Measurements from ENCODE around the gene HERC2. TPM values are rescaled to one million over a fixed set of nuclear protein-coding genes. Genes with fewer than 3 reads are reported as not detected.
"Not testable (repeated sequence)": the region's sequence is repeated elsewhere in the genome, so short reads cannot be mapped to it uniquely, and the experiment has no call there.

HERC2 gene
- total RNA-seq, 1 donor from 2014 or later = 39.0 TPM

DNA sequence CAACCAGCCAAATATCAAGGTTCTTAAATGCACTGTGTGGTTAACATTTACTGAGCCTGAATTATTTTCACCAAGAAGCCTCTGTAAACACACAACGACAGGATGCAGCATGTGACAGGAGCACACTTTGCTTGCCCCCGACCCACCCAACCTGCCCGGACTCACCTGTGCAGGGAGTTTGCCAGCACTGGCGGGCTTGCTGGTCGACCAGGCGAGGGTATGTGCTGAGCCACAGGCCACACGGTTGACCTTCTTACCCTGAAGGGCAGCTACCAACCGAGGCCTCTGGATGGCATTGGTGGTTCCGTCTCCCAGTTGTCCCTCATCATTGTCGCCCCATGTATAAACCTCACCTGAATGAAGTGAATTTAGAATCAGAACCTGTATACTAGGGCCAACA is 197.1 kb downstream of the HERC2 start:
- ATAC-seq = no peak
- intact Hi-C loops (cut with DNase I) = loop anchor here (5.0 kb wide), 2 partner anchors 38 to 62 kb away; no protein-coding TSS in a partner anchor

DNA sequence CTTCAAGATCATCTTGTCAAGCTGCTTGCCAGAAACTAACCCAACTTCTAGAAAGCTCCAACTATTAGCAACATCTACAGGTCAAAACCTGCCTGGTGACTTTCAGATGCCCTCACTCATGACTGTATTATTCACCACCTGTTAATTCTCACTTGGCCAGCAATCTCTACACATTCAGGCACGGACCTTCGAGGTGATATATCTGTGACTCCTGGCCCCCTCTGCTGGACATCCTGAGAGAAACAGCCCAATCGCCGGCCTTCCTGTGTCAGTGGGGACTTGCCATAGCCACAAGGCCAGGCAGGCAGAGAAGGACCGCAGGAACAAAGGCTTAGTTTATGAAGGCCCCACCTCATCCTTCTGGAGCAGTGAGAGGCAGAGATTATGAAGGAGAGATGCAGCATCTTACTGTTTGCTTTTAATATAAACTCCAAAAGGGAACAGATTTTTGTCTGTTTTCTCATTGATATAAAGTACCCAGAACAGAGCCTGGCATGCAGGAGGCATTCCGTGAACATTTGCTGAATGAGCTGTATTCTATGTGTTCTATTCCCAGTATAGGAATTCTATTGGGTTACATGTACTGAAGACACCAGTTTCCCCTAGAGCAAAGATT is 198.5 kb downstream of the HERC2 start:
- peak; percentile 62 for ATAC-seq
- intact Hi-C loops (cut with DNase I) = loop anchor here (1.0 to 5.0 kb wide), 2 partner anchors 36 to 102 kb away; no protein-coding TSS in a partner anchor

More for the DNA sequence above, 197.1 kb downstream of the HERC2 start:
- no peak for DNase-seq (ENCODE audit: missing footprints)

DNA sequence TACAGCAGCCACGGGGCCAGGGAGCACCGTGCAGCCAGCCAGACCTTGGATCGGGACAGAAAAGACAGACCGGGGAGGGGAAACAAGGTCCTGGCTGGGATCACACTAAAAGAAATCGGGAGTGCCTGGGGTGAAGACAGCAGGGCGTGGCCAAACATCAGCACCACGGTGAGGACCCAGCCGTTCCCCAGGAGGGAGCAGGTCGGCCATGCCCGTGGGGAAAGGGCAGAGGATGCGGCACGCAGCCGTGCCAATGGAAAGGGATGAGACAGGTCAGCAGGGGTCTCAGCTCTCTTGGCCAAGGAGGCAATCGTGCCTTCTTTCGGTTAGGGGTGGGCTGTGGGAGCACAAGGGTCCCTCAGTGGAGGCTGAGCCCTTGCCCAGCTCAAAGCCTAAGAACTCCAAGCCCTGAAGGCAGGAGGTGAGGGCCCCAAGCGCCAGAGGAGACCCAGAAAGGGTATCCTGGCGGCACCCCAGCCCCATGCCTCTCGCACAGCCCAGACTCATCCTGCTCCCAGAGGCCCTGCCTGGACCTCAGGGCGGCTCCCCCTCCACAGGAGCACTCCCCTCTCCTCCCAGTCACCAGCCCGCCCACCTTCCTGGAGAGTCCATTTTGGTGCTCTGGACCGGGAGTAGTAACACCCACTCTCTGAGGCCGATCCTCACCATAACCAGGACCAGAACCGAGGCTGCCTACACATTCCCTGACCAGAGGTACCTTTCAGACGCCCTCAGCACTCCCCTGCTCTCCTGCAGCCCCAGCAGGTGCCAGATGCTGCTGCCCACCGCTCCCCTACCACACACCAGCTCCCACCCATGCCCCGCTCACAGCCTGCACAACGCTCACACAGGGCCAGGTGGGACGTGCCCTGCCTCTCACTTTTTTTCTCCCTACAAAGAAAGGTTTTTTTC is 199.7 kb downstream of the HERC2 start:
- ATAC-seq (no peak), DNase-seq (ENCODE audit: missing footprints) (no peak)
- intact Hi-C loops (cut with DNase I) = loop anchor here (5.0 kb wide), 1 partner anchor 35 kb away; no protein-coding TSS in a partner anchor

More for the DNA sequence above, 198.5 kb downstream of the HERC2 start:
- DNase-seq (ENCODE audit: missing footprints) = no peak

GRCh38 chr15:28121577-28121976 is 200.4 kb downstream of the HERC2 start:
- DNase-seq (ENCODE audit: missing footprints); ATAC-seq: not testable (repeated sequence)

DNA sequence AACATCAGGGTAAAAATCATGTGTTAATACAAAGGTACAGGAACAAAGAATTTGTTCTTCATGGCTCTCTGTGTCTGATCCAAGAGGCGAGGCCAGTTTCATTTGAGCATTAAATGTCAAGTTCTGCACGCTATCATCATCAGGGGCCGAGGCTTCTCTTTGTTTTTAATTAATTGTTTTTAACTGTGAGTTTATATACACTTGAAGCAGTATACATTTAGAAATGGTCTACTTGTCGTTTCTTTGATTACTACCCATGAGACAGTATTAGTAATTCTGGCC is 201.7 kb downstream of the HERC2 start:
- ATAC-seq (no peak), DNase-seq (ENCODE audit: missing footprints) (no peak)
- intact Hi-C loops (cut with DNase I) = loop anchor here (5.0 kb wide), 1 partner anchor 33 kb away; no protein-coding TSS in a partner anchor

More at GRCh38 chr15:28121577-28121976, 200.4 kb downstream of the HERC2 start:
- intact Hi-C loops (cut with DNase I) = loop anchor here (5.0 kb wide), 1 partner anchor 34 kb away; no protein-coding TSS in a partner anchor

DNA sequence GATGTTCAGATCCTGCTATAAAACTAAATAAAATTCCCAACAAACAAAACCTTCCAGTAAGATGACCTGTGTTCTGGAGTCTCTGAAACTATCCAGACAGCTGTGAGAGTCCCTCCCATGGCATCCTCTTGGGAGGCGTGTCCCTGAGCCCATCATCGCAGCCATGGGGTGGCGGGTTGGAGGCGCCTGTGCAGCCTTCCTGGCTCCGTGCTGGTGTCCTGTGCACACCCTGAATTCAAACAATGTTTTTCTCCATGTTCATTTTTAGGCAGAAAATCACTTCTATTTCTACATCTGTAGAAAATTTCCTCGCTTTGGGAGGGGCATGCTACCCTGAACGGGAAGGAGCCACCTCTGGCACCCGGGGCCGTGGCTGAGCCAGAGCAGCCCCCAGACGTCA is 203.4 kb downstream of the HERC2 start:
- intact Hi-C loops (cut with DNase I) = no loop called here
- DNase-seq (ENCODE audit: missing footprints) (no peak), ATAC-seq (no peak)

- no peak for ATAC-seq
- DNase-seq (ENCODE audit: missing footprints) = no peak
- intact Hi-C loops (cut with DNase I) = no loop called here
Observed at GRCh38 chr15:28118083-28118482, 203.9 kb downstream of the HERC2 start.

DNA sequence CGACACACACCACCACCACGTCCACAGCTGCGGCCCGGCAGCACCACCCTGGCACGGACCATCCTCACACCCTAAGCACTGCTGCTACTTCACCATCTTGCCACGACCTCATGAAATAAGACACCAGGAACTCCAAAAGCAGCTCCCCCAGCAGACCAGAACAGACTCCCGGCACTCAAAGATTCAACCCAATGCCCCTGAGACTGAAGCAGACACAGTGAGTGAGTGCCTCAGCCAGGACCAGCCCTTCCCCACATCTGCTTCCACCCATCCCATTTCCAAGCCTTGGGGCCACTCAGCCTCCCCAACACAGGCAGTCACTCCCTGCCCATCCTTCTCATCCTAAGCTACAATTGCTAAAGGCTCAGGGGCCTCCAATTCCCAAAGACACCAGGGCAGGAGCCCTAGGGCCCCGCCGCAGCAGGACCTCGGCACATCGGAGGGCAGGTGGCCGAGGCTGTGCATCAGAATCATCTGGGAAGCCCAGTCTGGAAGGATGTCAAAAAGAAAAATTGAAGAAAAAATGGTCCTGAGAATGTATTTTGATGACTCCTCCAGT is 204.5 kb downstream of the HERC2 start:
- intact Hi-C loops (cut with DNase I) = no loop called here
- no peak for DNase-seq (ENCODE audit: missing footprints)
- no peak for ATAC-seq

DNA sequence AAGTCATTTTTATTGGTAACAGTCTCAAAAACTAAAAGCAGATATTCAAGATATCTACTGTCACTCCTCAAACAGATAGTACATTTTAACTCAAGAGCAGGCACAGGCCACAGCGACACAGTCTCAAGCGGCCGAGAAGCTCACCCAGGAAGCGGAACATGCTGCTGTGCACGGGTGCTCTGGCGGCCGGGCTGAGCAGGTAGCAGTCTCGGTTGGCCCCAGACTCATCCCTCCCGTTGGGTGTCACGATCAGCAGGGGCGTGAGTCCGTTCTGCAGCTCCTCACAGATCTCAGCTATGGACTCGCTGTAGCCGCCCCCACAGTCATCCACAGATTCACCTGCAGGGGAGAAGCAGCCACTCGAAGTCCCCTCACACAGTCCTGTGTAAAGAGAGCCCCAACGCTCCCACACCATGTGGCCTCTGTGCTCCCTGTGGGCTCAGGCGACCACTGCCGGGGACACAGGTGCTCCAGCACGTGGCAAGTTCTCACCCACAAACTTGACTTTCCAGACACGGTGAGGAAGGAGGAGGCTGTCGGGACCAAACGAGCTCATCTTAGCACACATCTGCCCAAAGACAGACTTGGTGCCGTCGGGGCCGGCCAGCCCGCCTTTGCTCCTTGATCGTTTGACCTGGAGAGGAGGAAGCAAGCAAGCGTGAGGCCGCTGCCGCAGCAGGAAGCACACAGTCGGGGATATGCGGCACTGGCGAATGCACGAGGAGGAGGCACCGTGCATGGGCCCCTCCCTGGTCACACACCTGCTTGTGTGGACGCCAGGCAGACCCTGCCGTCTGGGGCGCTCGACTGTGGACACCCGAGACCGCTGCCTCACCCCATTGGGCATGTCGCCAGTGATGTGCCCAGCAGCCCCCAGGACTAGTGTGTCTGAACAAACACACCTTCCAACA is 205.2 kb downstream of the HERC2 start:
- no peak for DNase-seq (ENCODE audit: missing footprints)
- intact Hi-C loops (cut with DNase I) = no loop called here
- ATAC-seq = no peak

DNA sequence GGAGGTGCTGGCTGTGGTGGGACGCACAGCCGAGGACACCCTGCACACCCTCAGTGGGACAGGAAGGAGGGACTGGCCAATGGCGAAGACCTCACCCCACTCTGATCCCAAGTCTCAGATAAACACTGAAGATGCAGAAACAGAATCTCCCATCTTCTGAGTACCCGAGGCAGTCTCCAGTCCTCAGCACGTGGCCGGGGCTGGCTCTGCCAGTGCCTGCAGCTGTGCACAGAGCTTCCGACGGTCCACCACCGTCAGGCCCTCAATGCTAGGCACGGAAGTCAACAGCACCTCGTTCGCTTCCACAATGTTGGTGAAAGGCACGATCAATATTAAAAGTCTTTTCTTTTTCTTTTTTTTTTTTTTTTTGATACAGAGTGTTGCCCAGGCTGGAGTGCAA is 206.1 kb downstream of the HERC2 start:
- intact Hi-C loops (cut with DNase I) = no loop called here
- DNase-seq (ENCODE audit: missing footprints) (no peak), ATAC-seq (no peak)

DNA sequence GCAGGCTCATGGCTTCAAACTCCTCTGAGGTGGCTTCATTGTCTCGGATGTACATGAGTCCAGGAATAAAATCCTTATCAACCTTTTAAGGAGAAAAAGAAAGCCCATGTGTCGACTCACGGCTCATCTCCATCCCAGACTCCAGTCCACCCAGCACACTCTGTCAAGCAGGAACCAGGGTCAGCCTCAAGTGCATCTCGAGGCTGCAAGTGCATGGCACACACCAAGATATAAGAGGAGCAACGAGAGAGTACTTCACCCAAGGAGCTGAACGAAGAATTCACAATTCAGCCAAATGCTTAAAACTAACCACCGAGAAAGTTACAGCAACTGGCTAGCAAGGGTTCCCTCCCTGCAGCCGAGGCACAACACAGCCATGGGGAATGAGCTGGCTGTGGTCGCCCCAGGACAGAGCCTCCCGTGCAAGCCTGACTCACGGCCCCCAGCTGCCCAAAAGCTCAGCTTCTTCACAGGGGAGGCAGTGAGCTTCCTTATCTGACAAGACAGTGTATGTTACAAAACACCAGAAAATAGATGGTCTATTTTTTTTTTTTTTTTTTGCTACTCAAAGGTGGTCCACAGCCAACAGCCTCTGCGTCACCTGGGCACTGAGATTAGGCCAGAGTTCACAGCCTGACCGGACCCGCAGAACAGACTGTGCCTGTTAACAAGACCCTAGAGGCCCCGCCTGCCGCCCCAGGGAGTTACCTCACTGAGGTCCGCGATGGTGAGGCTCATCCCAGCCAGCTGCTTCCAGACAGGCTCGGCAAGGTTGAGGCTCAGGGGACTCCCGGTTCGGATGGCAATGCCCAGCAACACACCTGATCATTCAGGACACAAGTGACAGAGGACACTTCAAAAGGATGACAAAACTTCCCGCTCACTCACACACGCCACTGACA is 207.0 kb downstream of the HERC2 start:
- intact Hi-C loops (cut with DNase I) = no loop called here
- DNase-seq (ENCODE audit: missing footprints) = no peak
- ATAC-seq = no peak

DNA sequence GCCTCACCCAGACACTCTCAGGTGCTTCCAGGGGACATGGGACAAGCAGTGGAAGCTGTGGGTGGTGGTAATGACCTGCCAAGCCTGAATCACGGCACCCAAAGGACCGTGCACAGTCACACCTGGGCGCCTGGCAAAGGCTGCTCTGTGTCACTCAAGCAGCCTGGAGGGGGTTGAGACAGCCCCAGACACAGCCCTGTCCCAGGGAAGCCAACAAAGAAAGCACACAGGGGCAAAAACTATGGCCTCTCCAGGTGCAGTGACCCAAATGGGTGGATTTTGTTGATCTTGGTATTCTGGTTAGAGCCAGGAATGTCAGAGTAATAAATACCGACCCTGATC is 207.9 kb downstream of the HERC2 start:
- intact Hi-C loops (cut with DNase I) = no loop called here
- no peak for ATAC-seq
- DNase-seq (ENCODE audit: missing footprints) = no peak

DNA sequence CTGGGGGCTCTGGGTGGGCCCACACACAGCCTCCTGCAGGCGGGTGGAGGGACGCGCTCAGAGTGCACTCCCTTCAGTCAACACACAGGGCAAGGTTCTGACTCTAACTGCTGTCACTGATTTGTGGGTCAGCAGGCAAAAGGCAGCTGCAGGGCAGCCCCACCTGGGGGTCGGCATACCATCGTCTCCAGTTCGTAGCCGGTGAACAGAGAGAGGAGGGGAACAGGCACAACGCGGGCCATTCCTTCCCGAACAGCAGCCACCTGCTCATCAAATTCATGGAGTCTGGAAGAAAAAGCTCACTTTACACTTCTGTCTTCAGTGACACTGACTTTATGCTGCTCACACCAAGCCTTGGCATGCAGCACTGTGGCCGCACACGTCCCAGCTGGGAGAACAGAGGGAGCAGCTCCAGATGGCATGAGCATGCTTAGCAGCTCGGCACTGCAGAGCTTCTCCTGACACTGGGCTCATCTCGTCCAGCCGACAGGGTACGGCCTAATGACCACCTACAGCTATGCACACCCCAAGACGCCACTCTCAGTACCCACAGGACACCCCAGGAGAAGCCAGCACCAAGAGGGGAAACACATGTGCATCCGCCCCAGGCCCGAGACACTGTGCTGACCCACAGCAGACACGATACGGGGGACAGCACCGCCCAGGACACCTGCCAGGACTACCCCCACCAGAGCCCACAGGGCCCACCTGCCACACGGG is 208.4 kb downstream of the HERC2 start:
- intact Hi-C loops (cut with DNase I) = no loop called here
- no peak for ATAC-seq
- DNase-seq (ENCODE audit: missing footprints) = no peak

- ATAC-seq (no peak), DNase-seq (ENCODE audit: missing footprints) (no peak)
- intact Hi-C loops (cut with DNase I) = no loop called here
Observed at GRCh38 chr15:28112962-28113361, 209.0 kb downstream of the HERC2 start.

DNA sequence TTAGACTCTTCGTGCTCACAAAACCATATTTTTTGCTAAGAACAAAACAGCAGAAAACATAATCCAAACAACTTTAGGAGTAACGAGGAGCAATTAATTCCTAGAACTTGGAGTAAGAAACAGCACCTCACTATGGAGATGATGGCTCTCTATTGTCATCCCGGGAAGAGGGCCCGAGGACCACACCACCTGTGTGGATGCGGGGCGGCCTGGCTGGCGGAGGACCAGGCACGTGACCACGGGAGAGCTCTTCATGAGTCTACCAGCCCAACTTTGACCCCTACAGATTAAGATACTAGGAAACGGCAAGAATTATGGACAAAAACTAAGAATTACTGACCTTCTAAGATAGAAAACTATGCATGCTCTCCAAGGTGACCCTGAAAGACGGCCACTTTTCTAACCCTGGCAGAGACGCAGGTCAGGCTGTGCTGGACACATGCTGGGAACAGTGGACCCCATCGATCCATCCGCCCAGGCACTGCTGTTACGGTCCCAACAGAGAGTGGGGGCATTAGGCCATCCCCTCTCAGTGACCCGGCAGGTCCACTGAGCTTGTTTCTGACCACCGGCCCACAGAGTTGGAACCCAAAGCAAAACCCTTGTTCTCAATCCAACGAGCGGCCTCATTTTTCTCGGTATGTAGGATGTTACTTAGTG is 209.7 kb downstream of the HERC2 start:
- ATAC-seq (no peak), DNase-seq (ENCODE audit: missing footprints) (no peak)
- intact Hi-C loops (cut with DNase I) = no loop called here

DNA sequence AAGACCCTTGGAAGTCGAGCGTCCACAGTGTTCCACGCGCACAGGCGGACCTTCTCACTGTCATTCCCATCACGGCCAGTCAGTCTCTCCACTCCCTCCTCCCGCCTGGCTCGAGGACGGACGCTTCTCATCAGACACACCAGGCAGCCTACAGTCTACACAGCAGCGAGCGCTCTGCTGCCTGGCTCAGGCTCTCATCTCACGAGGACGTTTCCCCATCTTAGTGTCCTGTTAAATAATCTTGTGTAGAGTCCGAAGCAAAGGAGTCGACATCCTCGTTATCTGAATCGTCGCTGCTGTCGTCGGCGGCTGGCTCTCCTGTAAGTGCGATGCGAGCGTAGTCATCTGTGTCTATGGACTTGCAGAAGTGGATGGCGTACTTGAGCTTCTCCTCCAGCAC is 210.4 kb downstream of the HERC2 start:
- no peak for ATAC-seq
- intact Hi-C loops (cut with DNase I) = no loop called here
- no peak for DNase-seq (ENCODE audit: missing footprints)

- no peak for DNase-seq (ENCODE audit: missing footprints)
- intact Hi-C loops (cut with DNase I) = no loop called here
- no peak for ATAC-seq
Observed at GRCh38 chr15:28110481-28110881, 211.5 kb downstream of the HERC2 start.
